Activated CD4-positive, alpha-beta T cell treated with anti-CD3 and anti-CD28 coated beads, Interleukin-2, amount 10 ng/mL, durations not matched to agents 7 days and 5 days (primary cell): ENCODE data around the gene SMURF2. TPM values are rescaled to one million over a fixed set of nuclear protein-coding genes. Genes with fewer than 3 reads are reported as not detected.

ENCODE experiments used
- CTCF ChIA-PET: fragments of 350-600 bp; sonication (Branson Sonifier 250); formaldehyde crosslinking; loops from one replicate; lab custom pipeline; 2021; ENCODE audit warnings: antibody characterized with exemption; lab: Charles Lee
- POLR2A ChIA-PET: fragments of 350-600 bp; sonication (Branson Sonifier 250); formaldehyde crosslinking; loops from one replicate; lab custom pipeline; 2021; ENCODE audit warnings: antibody characterized with exemption; lab: Charles Lee
- DNase-seq: peaks from one replicate; pipeline ENCODE4 v3.0.0-alpha.2; 2020
- H3K27ac Mint-ChIP-seq: one replicate; pipeline ENCODE4 v1.8.0; 2021; ENCODE audit warnings: mild to moderate bottlenecking, moderate library complexity, mixed read lengths
- H3K27me3 Mint-ChIP-seq: one replicate; pipeline ENCODE4 v1.8.0; 2021; ENCODE audit warnings: mixed read lengths
- H3K36me3 Mint-ChIP-seq: one replicate; pipeline ENCODE4 v1.8.0; 2021; ENCODE audit warnings: low read depth, mixed read lengths
- H3K4me1 Mint-ChIP-seq: one replicate; pipeline ENCODE4 v1.8.0; 2021; ENCODE audit warnings: mixed read lengths
- H3K4me3 Mint-ChIP-seq: one replicate; pipeline ENCODE4 v1.8.0; 2021; ENCODE audit warnings: mild to moderate bottlenecking, moderate library complexity, mixed read lengths
- H3K9me3 Mint-ChIP-seq: one replicate; pipeline ENCODE4 v1.8.0; 2021; ENCODE audit warnings: mixed read lengths
- total RNA-seq, 2 experiments: library from RNA; stranded (reverse); gene quantifications; one replicate each; pipeline ENCODE4 v1.2.3, GENCODE V29; 2021

SMURF2 gene
- total RNA-seq, 2 experiments from 2014 or later = 17.4 to 18.2 TPM

DNA sequence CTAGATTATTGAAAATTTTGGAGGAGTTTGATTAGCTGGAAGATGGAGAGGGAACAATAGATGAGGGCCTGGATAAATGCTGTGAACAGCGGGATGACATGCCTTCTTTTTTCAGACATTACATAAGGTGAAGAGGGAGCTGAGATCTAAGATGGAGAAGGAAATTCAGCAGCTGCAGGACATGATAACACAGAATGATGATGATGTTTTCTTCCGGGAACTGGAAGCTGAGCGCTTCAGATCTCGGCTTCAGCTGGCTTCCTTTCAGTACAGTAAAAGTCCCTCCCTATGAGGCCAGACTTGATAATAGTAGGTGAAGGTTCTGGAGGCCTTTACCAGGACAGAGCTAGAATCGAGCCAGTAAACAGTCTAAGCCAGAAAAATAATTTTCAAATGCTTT lies 124.6 kb downstream of the SMURF2 start:
- ChIA-PET CTCF (interaction anchor here (0.6 to 2.0 kb wide), 6 partner anchors 9 to 114 kb away, joined by 3 to 4 read pairs (median 4); no protein-coding TSS in a partner anchor), POLR2A (no interaction called here)
- H3K36me3 Mint-ChIP-seq = peaks cover 37% of the 10 kb centered on the region
- H3K4me1 Mint-ChIP-seq = no peaks in the 10 kb centered on the region
- no peak overlapping the region for H3K27ac Mint-ChIP-seq
- DNase-seq = no peak
- no peaks in the 10 kb centered on the region for H3K9me3 Mint-ChIP-seq
- H3K4me3 Mint-ChIP-seq = no peak overlapping the region
- no peaks in the 10 kb centered on the region for H3K27me3 Mint-ChIP-seq

DNA sequence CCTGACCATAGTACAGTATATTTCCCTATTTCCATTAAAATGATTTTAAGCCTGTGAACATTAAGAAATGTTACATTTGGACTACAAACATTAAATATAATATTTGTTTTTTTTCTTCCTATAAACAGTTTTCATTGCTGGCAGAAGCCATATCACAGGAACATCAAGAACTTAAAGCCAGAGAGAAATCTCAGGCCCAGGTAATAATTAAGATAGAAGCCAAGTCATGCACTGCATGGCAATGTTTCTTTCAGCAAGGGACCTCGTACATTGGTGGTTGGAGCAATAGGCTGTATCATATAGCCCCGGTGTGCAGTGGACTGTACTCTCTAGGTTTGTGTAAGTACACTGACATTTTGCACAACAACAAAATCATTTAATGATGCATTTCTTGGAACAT lies 125.2 kb downstream of the SMURF2 start:
- Mint-ChIP-seq H3K36me3 (peaks cover 43% of the 10 kb centered on the region), H3K4me1 (no peaks in the 10 kb centered on the region), H3K4me3 (no peak overlapping the region), H3K27ac (no peak overlapping the region), H3K27me3 (no peaks in the 10 kb centered on the region), H3K9me3 (no peaks in the 10 kb centered on the region)
- ChIA-PET CTCF (interaction anchor here (1.1 to 2.0 kb wide), 3 partner anchors 13 to 115 kb away, joined by 3 to 4 read pairs (median 4); no protein-coding TSS in a partner anchor), POLR2A (no interaction called here)
- no peak for DNase-seq

DNA sequence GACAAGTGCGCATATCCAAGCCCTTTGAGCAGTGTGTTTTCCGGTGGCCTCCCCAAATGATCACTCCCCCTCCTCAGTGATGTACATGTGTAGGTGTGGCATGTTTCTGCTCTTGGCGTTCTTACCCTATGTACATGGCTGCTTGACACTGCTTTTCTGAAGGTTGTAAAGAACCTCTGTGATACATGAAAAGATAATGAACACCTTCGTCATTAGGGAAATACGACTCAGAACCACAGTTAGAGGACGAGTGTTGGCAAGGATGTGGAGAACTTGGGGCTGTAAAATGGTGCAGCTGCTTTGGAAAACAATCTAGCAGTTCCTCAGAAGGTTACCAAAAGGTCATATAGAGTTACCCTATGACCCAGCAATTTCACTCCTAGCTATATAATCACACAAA lies 126.8 kb downstream of the SMURF2 start:
- DNase-seq = no peak
- Mint-ChIP-seq H3K4me1 (no peaks in the 10 kb centered on the region), H3K4me3 (no peak overlapping the region), H3K27ac (no peak overlapping the region), H3K27me3 (no peaks in the 10 kb centered on the region), H3K36me3 (peaks cover 53% of the 10 kb centered on the region), H3K9me3 (no peaks in the 10 kb centered on the region)
- ChIA-PET POLR2A (no interaction called here), CTCF (interaction anchor here (1.0 to 1.4 kb wide), 2 partner anchors 29 to 44 kb away, joined by 3 read pairs; partner anchors contain the start of genes CEP95 and DDX5)

DNA sequence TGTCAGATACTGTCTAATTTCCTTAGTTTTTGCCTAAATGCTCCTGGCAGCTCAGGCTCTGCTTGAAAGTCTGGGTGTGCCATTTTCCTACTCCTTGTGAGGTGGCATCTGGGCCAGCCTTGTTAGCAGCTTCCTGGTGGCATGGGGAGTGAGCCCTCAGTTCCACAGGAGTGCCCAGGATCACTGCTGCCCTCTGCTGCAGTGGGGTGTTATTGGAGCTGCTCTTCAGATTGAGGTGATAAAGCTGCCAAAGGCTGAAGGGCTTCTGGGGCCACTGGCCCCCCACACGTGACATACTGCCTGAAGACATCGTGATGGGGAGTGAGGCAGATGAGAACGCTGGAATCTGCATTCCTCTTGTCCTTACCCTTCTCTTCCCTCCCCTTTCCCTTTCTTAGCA lies 127.9 kb downstream of the SMURF2 start:
- CTCF ChIA-PET = interaction anchor here (1.0 to 1.8 kb wide), 4 partner anchors 9 to 115 kb away, joined by 3 to 4 read pairs (median 3); partner anchors contain the start of genes CEP95 and DDX5
- DNase-seq = no peak
- POLR2A ChIA-PET = interaction anchor here (0.6 kb wide), 1 partner anchor 9 kb away, joined by 3 read pairs; no protein-coding TSS in a partner anchor
- no peaks in the 10 kb centered on the region for H3K27me3 Mint-ChIP-seq
- no peaks in the 10 kb centered on the region for H3K4me1 Mint-ChIP-seq
- H3K4me3 Mint-ChIP-seq = no peak overlapping the region
- H3K36me3 Mint-ChIP-seq = peaks cover 60% of the 10 kb centered on the region
- peak overlapping the region; percentile 25 for H3K27ac Mint-ChIP-seq
- no peaks in the 10 kb centered on the region for H3K9me3 Mint-ChIP-seq

DNA sequence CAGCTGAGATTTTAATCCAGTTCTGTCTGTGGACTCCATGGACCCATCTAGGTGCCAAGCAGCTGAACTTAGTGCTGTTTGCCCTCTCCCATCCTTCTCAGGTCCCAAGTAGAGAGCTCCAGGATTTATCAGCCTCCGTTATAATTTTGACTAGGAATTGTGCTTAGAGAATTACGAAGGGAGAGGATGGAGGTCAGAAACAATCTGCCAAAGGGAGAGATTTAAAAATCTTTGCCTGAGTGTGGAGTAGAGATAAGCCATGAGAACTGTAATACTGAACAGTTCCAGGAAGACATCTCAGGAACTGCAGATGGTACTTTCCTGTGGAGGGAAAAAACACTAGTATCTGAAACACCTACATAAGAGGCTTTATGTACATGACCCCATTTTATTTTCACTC lies 128.3 kb downstream of the SMURF2 start:
- Mint-ChIP-seq H3K9me3 (no peaks in the 10 kb centered on the region), H3K27ac (no peak overlapping the region), H3K4me1 (no peaks in the 10 kb centered on the region), H3K36me3 (peaks cover 61% of the 10 kb centered on the region), H3K4me3 (no peak overlapping the region), H3K27me3 (no peaks in the 10 kb centered on the region)
- CTCF ChIA-PET = interaction anchor here (1.0 to 1.8 kb wide), 4 partner anchors 13 to 115 kb away, joined by 3 to 4 read pairs (median 3); partner anchors contain the start of genes CEP95 and DDX5
- POLR2A ChIA-PET = interaction anchor here (0.6 kb wide), 1 partner anchor 9 kb away, joined by 3 read pairs; no protein-coding TSS in a partner anchor
- no peak for DNase-seq

DNA sequence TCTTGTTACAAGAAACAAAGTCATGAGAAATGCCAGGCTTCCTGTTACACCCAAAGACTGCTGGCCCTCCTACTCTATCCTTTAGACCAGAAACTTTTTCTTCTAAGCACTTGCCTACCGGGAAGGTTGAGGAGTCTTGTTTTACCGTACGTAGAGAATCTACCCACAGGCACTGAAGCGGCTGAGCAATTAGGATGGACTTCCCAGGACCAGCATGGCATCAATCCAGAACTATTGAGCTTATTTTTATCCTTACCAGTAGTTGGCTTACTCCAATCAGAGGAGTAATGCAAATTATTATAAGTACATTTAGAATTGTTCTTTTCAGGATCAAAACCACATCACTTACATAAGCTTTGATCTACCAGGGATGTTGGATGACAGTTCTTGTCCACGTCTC lies 129.7 kb downstream of the SMURF2 start:
- ChIA-PET POLR2A (no interaction called here), CTCF (interaction anchor here (1.7 kb wide), 1 partner anchor 12 kb away, joined by 4 read pairs; no protein-coding TSS in a partner anchor)
- H3K4me3 Mint-ChIP-seq = no peak overlapping the region
- peaks cover 61% of the 10 kb centered on the region for H3K36me3 Mint-ChIP-seq
- H3K27me3 Mint-ChIP-seq = no peaks in the 10 kb centered on the region
- H3K27ac Mint-ChIP-seq = no peak overlapping the region
- DNase-seq = no peak
- H3K9me3 Mint-ChIP-seq = no peaks in the 10 kb centered on the region
- no peaks in the 10 kb centered on the region for H3K4me1 Mint-ChIP-seq

DNA sequence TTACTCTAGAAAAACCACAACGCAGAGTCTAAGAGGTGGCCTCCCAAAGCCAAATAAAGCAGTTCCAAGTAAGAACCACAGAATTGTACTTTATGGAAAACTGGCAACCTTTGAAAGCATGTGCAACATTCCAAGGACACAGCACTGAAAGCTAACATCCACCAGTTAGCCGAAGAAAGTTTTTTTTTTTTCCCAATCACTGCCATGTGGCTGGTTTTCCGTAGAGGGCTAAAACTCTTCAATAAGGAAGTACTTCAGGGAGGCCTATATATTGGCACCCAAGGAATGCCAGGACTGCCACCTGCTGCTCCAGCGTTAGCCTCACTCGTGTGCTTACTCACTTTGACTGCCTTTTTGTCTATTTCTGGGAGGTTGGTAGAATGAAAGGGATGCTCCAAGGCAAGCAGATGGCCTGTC lies 130.1 kb downstream of the SMURF2 start:
- CTCF ChIA-PET = interaction anchor here (0.6 to 1.3 kb wide), 3 partner anchors 9 to 19 kb away, joined by 3 to 5 read pairs (median 3); no protein-coding TSS in a partner anchor
- no peak overlapping the region for H3K4me3 Mint-ChIP-seq
- H3K4me1 Mint-ChIP-seq = no peaks in the 10 kb centered on the region
- H3K27ac Mint-ChIP-seq = no peak overlapping the region
- POLR2A ChIA-PET = no interaction called here
- H3K36me3 Mint-ChIP-seq = peaks cover 61% of the 10 kb centered on the region
- H3K9me3 Mint-ChIP-seq = no peaks in the 10 kb centered on the region
- DNase-seq = no peak
- no peaks in the 10 kb centered on the region for H3K27me3 Mint-ChIP-seq

DNA sequence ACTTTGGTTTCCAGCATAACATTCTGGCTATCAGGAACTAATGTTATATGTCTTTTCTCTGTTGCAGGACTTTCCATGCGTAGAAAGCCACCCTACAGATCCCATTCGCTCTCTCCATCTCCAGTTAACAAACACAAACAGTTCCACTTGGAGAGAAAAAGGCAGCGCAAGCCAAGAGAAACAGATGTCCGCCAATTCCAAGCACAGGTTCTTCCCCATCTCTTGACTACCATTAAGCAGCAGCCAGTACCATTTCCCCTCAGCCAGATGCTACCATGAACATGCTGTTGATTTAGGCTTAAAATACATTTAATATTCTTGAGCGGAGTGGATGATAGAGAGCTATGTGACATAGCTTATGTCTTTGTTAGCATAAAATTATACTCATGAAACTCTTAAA lies 132.9 kb downstream of the SMURF2 start:
- Mint-ChIP-seq H3K27me3 (no peaks in the 10 kb centered on the region), H3K4me3 (no peak overlapping the region), H3K27ac (no peak overlapping the region), H3K4me1 (no peaks in the 10 kb centered on the region), H3K36me3 (peaks cover 62% of the 10 kb centered on the region), H3K9me3 (no peaks in the 10 kb centered on the region)
- no peak for DNase-seq
- POLR2A ChIA-PET = no interaction called here
- CTCF ChIA-PET = interaction anchor here (0.8 kb wide), 1 partner anchor 9 kb away, joined by 3 read pairs; no protein-coding TSS in a partner anchor

DNA sequence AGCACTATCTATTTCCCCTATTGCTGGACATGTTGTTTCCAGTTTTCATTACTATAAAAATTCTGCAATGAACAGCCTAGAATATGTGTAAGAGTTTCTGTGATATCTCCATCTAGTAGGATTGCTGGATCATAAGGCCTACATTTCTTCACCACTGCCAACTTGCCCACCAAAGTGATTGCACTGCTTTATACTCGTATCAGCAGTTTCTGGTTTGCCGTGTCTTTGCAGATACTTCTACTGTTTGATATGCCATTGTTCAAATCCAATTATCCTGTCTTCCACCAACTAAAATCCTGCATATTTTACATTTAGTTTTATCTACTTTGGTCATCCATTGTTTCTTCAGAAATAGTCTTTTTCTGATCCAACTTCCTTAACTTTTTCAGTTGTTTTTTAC lies 134.2 kb downstream of the SMURF2 start:
- H3K9me3 Mint-ChIP-seq = no peaks in the 10 kb centered on the region
- no peaks in the 10 kb centered on the region for H3K27me3 Mint-ChIP-seq
- POLR2A ChIA-PET = interaction anchor here (0.6 kb wide), 1 partner anchor 610 kb away, joined by 3 read pairs; no protein-coding TSS in a partner anchor
- no peak for DNase-seq
- no peak overlapping the region for H3K4me3 Mint-ChIP-seq
- peaks cover 63% of the 10 kb centered on the region for H3K36me3 Mint-ChIP-seq
- no peaks in the 10 kb centered on the region for H3K4me1 Mint-ChIP-seq
- H3K27ac Mint-ChIP-seq = no peak overlapping the region
- CTCF ChIA-PET = interaction anchor here (0.9 to 1.6 kb wide), 2 partner anchors 10 to 21 kb away, joined by 3 to 4 read pairs; no protein-coding TSS in a partner anchor

DNA sequence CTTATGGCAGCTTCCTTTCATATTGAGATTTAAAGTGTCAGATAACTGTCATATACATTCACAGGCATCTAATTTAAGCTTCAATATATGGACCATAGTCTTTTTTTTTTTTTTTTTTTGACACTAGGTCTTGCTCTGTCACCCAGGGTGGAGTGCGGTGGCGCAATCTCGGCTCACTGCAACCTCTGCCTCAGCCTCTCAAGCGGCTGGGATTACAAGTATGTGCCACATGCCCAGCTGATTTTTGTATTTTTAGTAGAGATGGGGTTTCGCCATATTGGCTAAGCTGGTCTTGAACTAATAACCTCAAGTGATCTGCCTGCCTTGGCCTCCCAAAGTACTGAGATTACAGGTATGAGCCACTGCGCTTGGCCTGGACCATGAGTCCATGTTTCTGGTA lies 141.7 kb downstream of the SMURF2 start:
- H3K27me3 Mint-ChIP-seq = no peaks in the 10 kb centered on the region
- H3K9me3 Mint-ChIP-seq = no peaks in the 10 kb centered on the region
- POLR2A ChIA-PET = no interaction called here
- peaks cover 30% of the 10 kb centered on the region for H3K36me3 Mint-ChIP-seq
- H3K4me3 Mint-ChIP-seq = no peak overlapping the region
- no peak for DNase-seq
- H3K4me1 Mint-ChIP-seq = peaks cover under 1% of the 10 kb centered on the region
- CTCF ChIA-PET = interaction anchor here (0.7 to 1.1 kb wide), 3 partner anchors 9 to 14 kb away, joined by 3 to 4 read pairs (median 3); partner anchors contain the start of gene CEP95
- H3K27ac Mint-ChIP-seq = no peak overlapping the region

DNA sequence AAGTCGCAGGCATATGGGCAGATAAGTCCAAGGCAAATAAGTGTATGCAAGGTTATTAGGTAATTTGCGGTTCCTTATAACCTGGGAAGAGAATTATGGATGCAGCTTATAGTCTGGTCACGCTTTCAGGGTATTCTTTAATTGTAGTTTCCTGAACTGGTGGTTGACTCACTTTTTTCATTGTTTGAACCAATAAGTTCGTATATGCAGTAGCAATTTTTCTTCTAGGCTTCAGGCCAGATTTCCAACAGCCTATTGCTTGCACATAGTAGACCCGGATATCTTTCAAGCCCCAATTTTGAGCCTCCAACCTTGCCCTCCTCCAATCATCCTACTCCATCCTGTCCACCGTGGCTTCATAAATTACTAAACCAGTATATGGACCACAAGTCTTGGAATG lies 142.5 kb downstream of the SMURF2 start:
- CTCF ChIA-PET = interaction anchor here (0.7 to 1.1 kb wide), 3 partner anchors 9 to 14 kb away, joined by 3 to 4 read pairs (median 3); partner anchors contain the start of gene CEP95
- POLR2A ChIA-PET = no interaction called here
- H3K27ac Mint-ChIP-seq = no peak overlapping the region
- no peaks in the 10 kb centered on the region for H3K9me3 Mint-ChIP-seq
- peaks cover 34% of the 10 kb centered on the region for H3K36me3 Mint-ChIP-seq
- no peak overlapping the region for H3K4me3 Mint-ChIP-seq
- H3K4me1 Mint-ChIP-seq = peaks cover 3% of the 10 kb centered on the region
- no peaks in the 10 kb centered on the region for H3K27me3 Mint-ChIP-seq
- DNase-seq = no peak

DNA sequence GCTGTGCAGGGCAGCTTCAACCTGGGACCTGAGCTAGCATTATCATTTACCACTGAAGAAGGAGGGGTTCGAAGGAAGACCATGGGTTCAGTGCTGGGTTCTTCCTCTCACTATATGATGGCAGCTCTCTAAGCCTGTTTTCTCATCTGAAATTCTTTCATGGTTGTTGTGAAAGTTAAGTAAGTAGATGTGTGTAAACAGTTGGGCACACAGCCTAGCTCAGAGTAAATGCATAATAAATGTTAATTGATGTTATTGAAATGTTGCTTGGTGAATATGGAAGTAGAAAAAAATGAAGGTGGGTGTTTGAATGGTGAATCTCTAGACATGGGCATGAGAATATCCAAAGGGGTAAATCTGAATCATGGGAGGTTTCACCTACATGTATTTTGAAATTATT lies 146.3 kb downstream of the SMURF2 start:
- Mint-ChIP-seq H3K4me1 (peaks cover 7% of the 10 kb centered on the region), H3K27ac (no peak overlapping the region), H3K36me3 (peaks cover 43% of the 10 kb centered on the region), H3K9me3 (no peaks in the 10 kb centered on the region), H3K27me3 (no peaks in the 10 kb centered on the region), H3K4me3 (no peak overlapping the region)
- ChIA-PET POLR2A (interaction anchor here (1.4 kb wide), 1 partner anchor 11 kb away, joined by 3 read pairs; no protein-coding TSS in a partner anchor), CTCF (interaction anchor here (1.7 kb wide), 1 partner anchor 9 kb away, joined by 9 read pairs; the partner anchor contains the start of genes CEP95 and DDX5)
- no peak for DNase-seq

DNA sequence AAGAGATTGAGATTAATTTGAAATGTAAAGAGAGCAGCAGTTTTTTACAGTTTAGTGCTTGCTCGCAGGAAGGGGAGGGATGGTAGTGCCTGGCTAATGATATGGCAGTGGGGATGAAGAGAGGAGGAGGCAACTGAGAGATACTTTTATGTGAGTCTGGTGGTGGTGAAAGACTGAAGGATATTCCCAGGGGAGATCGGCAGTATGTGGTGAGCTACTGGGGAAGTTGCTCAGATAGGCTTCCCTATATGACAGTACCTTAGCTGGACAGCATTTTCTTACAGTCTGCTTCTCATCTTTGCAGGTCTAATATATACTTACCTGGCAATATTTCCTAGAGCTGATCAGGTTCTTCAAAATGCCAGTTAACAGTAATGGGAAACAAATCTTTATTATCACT lies 146.7 kb downstream of the SMURF2 start:
- CTCF ChIA-PET = interaction anchor here (1.7 kb wide), 1 partner anchor 8 kb away, joined by 9 read pairs; the partner anchor contains the start of genes CEP95 and DDX5
- peaks cover 7% of the 10 kb centered on the region for H3K4me1 Mint-ChIP-seq
- no peaks in the 10 kb centered on the region for H3K9me3 Mint-ChIP-seq
- POLR2A ChIA-PET = interaction anchor here (1.4 kb wide), 1 partner anchor 10 kb away, joined by 3 read pairs; no protein-coding TSS in a partner anchor
- no peak overlapping the region for H3K4me3 Mint-ChIP-seq
- no peak overlapping the region for H3K27ac Mint-ChIP-seq
- DNase-seq = no peak
- H3K27me3 Mint-ChIP-seq = no peaks in the 10 kb centered on the region
- H3K36me3 Mint-ChIP-seq = peaks cover 46% of the 10 kb centered on the region
